ENCODE results near the gene GTSE1.

GRCh38 chr22:46250783-46251125 is 45.9 kb upstream of the GTSE1 start:
- TF ChIP-seq POLR2A (IDR thresholded peaks at IDR 0.05; ENCODE audit: low read length) (no peak), GATA1 (IDR thresholded peaks at IDR 0.05; ENCODE audit: low read depth, low read length) (no peak)

Measured in erythroblast (primary cell).